Ecto neural progenitor cell (in vitro differentiated cells): ENCODE measurements around the gene HCCS.
"Not testable (repeated sequence)": the region's sequence is repeated elsewhere in the genome, so short reads cannot be mapped to it uniquely, and the experiment has no call there.

Experiments
- DNase-seq: peaks from one replicate; pipeline ENCODE4 v3.0.0-alpha.2; 2018; ENCODE audit warnings: low spot score

HCCS gene

DNA sequence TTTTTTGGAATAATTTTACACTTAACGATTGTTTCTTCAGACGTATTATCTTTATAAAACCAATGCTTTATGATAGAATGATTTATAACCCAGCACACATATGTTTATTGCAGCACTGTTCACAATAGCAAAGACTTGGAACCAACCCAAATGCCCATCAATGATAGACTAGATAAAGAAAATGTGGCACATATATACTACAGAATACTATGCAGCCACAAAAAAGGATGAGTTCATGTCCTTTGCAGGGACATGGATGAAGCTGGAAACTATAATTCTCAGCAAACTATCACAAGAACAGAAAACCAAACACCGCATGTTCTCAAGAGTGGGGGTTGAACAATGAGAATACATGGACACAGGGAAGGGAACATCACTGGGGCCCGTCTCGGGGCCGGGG is 12.0 kb downstream of the HCCS start:
- not testable (repeated sequence) for DNase-seq

GRCh38 chrX:11124112-11124511 is 13.0 kb downstream of the HCCS start:
- no peak for DNase-seq

DNA sequence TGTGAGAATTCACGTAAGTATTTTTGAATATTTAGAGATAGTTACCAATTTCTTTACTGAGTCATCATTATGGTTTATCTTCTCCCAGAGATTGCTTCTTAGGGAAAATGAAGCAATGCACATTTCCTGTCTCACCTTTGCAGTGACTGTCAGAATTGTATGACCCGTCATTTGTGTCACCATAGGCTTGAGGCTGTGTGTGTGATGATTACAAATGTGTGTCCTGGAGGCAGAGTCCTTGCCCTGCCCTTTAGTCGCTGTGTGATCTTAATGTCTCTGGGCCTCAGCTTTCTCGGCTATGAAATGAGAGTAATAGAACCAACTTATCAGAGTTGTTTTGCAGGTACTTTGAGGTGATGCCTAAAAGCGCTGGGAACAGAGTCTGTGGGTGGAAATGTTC is 13.9 kb downstream of the HCCS start:
- no peak for DNase-seq

DNA sequence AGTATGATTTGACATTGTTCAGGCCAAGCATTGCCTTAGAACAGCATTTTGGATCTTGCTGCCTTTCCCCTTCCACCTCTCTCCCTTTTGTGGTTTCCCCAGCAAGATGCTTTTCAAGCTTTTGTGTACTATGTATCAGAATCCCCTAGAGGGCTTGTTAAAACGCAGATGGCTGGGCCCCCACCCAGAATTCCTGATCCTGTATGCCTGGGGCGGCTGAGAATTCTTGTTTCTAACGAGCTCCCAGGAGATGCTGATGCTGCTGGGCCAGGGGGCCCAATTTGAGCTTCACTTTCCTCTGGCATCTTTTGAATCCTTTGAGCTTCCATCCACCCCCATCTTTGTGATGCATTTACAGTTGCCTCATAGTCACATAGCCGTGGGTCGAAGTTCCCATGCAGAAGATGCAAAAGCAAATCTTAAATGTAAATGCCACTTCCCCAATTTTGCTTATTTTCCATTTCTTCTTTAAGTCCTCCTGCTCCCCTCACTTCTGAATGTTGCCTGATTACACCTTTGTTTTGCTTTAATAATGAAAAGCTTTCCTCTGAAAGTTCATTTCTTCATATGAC is 18.5 kb downstream of the HCCS start:
- DNase-seq, result no peak

DNA sequence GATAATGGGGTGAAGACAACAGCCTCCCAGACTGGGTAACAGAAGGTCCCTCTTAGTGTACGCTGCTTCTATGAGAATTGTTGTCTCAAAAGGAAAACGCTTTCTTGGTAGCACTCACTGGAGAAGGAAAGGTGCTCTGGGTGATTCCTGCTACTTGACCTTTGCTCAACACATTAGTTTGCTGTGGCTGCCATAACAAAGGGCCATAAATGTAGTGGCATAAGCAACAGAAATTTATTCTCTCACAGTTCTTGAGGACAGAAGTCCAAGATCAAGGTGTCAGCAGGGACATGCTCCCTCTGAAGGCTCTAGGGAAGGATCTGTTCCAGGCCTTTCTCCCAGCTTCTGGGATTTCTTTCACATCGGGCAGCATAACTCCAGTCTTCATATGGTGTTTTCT is 19.0 kb downstream of the HCCS start:
- DNase-seq, result no peak

GRCh38 chrX:11131146-11131545 is 20.0 kb downstream of the HCCS start:
- DNase-seq, result no peak

GRCh38 chrX:11135564-11136185 is 24.5 kb downstream of the HCCS start:
- no peak for DNase-seq

GRCh38 chrX:11137543-11138139 is 26.5 kb downstream of the HCCS start:
- DNase-seq, result no peak

DNA sequence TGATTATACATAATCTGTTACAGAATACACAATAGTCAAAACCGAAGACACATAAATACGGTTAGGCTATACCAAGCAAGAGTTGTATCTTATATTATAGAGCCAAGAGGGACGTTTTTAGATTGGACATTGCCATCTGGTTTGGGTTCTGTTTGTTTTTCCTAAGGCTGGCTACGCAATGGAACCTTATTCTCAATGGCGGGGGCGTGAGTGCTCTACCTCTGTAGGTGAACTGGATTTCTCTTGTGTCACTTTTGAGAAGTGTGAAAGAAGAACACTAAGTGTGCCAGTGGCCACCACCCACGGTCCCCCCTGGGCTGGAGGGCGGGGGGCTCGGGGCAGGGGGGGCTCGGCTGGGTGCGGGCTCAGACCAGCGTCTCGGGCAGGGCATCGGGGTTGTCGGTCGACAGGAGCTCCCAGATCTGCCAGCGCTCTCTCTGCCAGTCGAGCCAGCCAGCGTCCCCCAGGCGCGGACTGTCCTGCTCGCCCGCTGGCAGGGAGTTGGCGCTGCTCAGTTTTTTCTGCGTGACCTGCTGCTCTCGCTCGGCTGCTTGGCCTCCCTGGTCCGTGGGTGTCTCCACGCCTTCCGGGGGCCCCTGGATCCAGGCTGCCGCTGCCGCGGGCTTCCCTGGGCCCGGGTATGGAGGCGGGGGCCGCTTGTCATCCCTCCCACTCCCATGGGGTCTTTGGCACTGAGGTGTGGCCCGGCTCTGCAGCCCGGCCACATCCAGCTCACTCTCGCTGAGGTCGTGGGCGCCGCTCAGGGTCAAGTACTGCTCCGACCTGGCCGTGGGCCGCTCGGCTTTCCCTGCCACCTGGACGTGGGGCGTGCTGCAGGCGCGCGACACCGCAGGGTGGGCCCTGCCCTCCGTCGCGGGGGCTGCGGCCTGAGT is 27.6 kb downstream of the HCCS start:
- DNase-seq, result no peak

GRCh38 chrX:11143931-11144678 is 33.0 kb downstream of the HCCS start:
- DNase-seq, result peak; percentile 46

DNA sequence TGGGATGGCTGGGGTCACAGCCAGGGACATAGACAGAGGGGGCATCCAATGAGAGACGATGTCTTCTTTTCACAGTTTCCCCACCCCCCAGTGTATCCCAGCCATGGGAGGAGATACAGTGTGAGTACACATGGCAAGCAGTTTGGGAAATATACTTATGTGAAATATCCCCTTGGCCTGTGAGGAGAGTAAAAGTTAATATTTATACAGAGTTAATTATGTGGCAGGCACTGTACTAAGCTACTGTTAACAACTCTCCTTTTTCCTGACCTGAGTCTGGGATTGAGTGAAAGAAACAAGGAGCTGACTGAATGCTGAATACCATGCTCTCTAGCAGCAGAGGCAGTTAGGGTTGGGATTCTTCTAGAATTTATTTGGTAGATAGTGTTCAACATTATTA is 35.3 kb downstream of the HCCS start:
- no peak for DNase-seq

- no peak for DNase-seq
Observed at GRCh38 chrX:11148401-11148800, 37.3 kb downstream of the HCCS start.

- DNase-seq, result no peak
Observed at GRCh38 chrX:11151799-11152559, 40.8 kb downstream of the HCCS start.

- no peak for DNase-seq
Observed at GRCh38 chrX:11159149-11159548, 48.0 kb downstream of the HCCS start.

- DNase-seq, result no peak
Observed at GRCh38 chrX:11164433-11164832, 53.3 kb downstream of the HCCS start.

DNA sequence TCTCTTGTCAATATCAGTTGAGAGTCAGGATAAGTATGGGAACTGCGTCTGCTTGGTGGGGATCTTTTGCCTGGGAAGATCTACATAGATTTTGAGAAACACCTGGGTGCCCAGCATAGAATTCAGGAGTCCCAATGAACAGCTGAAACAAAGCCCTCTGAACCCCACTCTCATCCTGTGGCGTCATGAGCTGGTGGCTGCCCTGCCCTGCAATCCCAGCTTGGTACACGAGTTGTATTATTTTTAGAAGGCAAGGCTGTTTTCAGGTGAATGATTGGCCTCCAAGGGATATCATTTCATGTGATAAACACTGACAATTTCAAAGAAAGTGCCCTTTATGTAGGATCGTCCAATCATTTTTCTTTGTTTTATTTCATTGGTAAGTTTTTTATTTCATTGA is 60.8 kb downstream of the HCCS start:
- no peak for DNase-seq

GRCh38 chrX:11172415-11172814 is 61.3 kb downstream of the HCCS start:
- DNase-seq, result no peak
